PC-3 (cell line): ENCODE results near the gene SOSTDC1. TPM values are rescaled to one million over a fixed set of nuclear protein-coding genes. Genes with fewer than 3 reads are reported as not detected.

Experiments used
- ATAC-seq: fragments of 200-7000 bp; cut with Tn5 transposase; 2 replicates; pipeline ENCODE4 v1.9.1; 2020; ENCODE audit warnings: mild to moderate bottlenecking, moderate library complexity
- BruUV-seq: library from RNA; stranded (reverse); fragments of 400-500 nt; replicated peaks from 2 replicates; lab custom pipeline; 2021; lab: Mats Ljungman, UMichigan
- CTCF ChIA-PET: fragments of 300-600 bp; sonication (Branson Sonifier 250); formaldehyde crosslinking; loops from one replicate; lab custom pipeline; 2022; ENCODE audit warnings: antibody characterized with exemption; lab: Charles Lee
- POLR2A ChIA-PET: fragments of 300-600 bp; sonication (Branson Sonifier 250); formaldehyde crosslinking; loops from one replicate; lab custom pipeline; 2022; ENCODE audit warnings: antibody characterized with exemption; ENCODE audit not compliant: unreplicated experiment; lab: Charles Lee
- DNase-seq: peaks from one replicate; pipeline ENCODE4 v3.0.0-alpha.2; 2015
- H2AFZ ChIP-seq: fragments of 300-600 bp; sonication (generic); 2 replicates; pipeline ENCODE4 v1.6.0; 2016; ENCODE audit warnings: antibody characterized with exemption, low read length
- H3F3A ChIP-seq: fragments of 300-600 bp; sonication (generic); one replicate; pipeline ENCODE4 v1.6.0; 2017; ENCODE audit warnings: antibody characterized with exemption, low read length, control low read depth, mild to moderate bottlenecking; ENCODE audit not compliant: unreplicated experiment
- H3K27ac ChIP-seq: fragments of 300-600 bp; sonication (generic); 2 replicates; pipeline ENCODE4 v1.5.1; 2016; ENCODE audit warnings: mild to moderate bottlenecking, low read length
- H3K27me3 ChIP-seq: fragments of 300-600 bp; sonication (generic); 2 replicates; pipeline ENCODE4 v1.6.1; 2016; ENCODE audit warnings: low read length, mixed read lengths
- H3K36me3 ChIP-seq: fragments of 300-600 bp; sonication (generic); 2 replicates; pipeline ENCODE4 v1.6.1; 2016; ENCODE audit warnings: low read depth, mixed run types, low read length, mixed read lengths
- H3K4me1 ChIP-seq: fragments of 300-600 bp; sonication (generic); 2 replicates; pipeline ENCODE4 v1.5.1; 2016; ENCODE audit warnings: low read length; ENCODE audit not compliant: insufficient read depth
- H3K4me2 ChIP-seq: fragments of 300-600 bp; sonication (generic); 2 replicates; pipeline ENCODE4 v1.6.0; 2016; ENCODE audit warnings: low read length
- H3K4me3 ChIP-seq: fragments of 300-600 bp; sonication (generic); 2 replicates; pipeline ENCODE4 v1.5.1; 2016; ENCODE audit warnings: mild to moderate bottlenecking, low read length, mixed read lengths
- H3K79me2 ChIP-seq: fragments of 300-600 bp; sonication (generic); 2 replicates; pipeline ENCODE4 v1.6.1; 2017; ENCODE audit warnings: low read length, mixed read lengths
- H3K9ac ChIP-seq: fragments of 300-600 bp; sonication (generic); 2 replicates; pipeline ENCODE4 v1.6.0; 2016; ENCODE audit warnings: mild to moderate bottlenecking, low read length
- H3K9me2 ChIP-seq: fragments of 300-600 bp; sonication (generic); replicated peaks from 2 replicates; pipeline ENCODE4 v1.6.1; 2016; ENCODE audit warnings: mixed run types, low read length, mixed read lengths
- H3K9me3 ChIP-seq: fragments of 300-600 bp; sonication (generic); 2 replicates; pipeline ENCODE4 v1.6.1; 2016; ENCODE audit warnings: low read length, mixed read lengths
- H4K20me1 ChIP-seq: fragments of 300-600 bp; sonication (generic); 2 replicates; pipeline ENCODE4 v1.6.1; 2016; ENCODE audit warnings: low read length, mixed read lengths
- EZH2 ChIP-seq: fragments of 300-600 bp; sonication (generic); IDR thresholded peaks from one replicate; pipeline ENCODE4 v1.6.1; 2017; ENCODE audit warnings: antibody characterized with exemption, mild to moderate bottlenecking, low read length; ENCODE audit not compliant: unreplicated experiment
- EZH2phosphoT487 ChIP-seq: fragments of 300-600 bp; sonication (generic); IDR thresholded peaks from 2 replicates; pipeline ENCODE4 v1.6.1; 2018; ENCODE audit warnings: mild to moderate bottlenecking, antibody characterized with exemption, low read length, borderline replicate concordance
- intact Hi-C: fragments of 100-400 bp; cut with micrococcal nuclease; formaldehyde crosslinking; loops from 2 replicates; pipeline ENCODE4 v1.9.0; 2023
- total RNA-seq: library from RNA; depleted of rRNA; stranded (reverse); fragments of >200 nt; gene quantifications from 2 replicates; pipeline ENCODE4 v1.2.3, GENCODE V29; 2014
- TF ChIP-seq, protein P1 (sequence below): fragments of 300-600 bp; sonication (generic); conservative IDR thresholded peaks from 2 replicates; pipeline ENCODE4 v1.5.1; 2017; ENCODE audit warnings: antibody characterized with exemption, low read depth, mild to moderate bottlenecking, low read length

SOSTDC1 gene
- total RNA-seq, 1 experiment from 2014 or later: 0.22 TPM

DNA sequence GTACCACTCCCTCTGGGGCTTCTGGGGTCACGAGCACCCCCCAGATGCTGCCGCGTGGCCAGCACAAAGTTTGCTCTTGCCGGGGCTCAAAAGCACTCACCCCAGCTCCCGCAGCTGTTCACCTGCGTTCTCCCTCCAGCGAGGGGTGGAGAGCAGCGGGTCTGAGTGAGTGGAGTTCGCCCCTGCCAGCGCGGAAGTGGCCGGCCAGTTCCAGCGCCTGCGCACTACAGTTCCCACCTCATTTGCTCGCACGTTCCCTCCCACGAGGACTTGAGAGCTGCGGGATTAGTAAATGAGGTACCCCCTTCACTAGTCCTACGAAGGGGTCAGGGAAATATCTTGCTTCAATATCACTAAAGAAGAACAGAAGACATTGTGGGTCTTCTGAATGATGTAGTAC is 36.8 kb upstream of the SOSTDC1 start:
- BruUV-seq: no TSS peak
- Histone ChIP-seq H3K9me3 (no peaks in the 10 kb centered on the region), H3F3A (no peaks in the 10 kb centered on the region), H3K4me1 (no peaks in the 10 kb centered on the region), H3K9me2 (no peaks in the 10 kb centered on the region), H2AFZ (no peak overlapping the region), H4K20me1 (no peaks in the 10 kb centered on the region), H3K4me3 (no peak overlapping the region), H3K4me2 (no peak overlapping the region), H3K36me3 (no peaks in the 10 kb centered on the region), H3K27me3 (no peaks in the 10 kb centered on the region), H3K27ac (no peak overlapping the region), H3K79me2 (no peaks in the 10 kb centered on the region), H3K9ac (no peak overlapping the region)
- ATAC-seq (no peak), DNase-seq (no peak)
- no peak for TF ChIP-seq EZH2
- ChIA-PET POLR2A (interaction anchor here (0.5 kb wide), 1 partner anchor 68 kb away, joined by 4 read pairs; no protein-coding TSS in a partner anchor), CTCF (interaction anchor here (0.5 kb wide), 1 partner anchor 70 kb away, joined by 4 read pairs; no protein-coding TSS in a partner anchor)
- intact Hi-C loops: no loop called here

DNA sequence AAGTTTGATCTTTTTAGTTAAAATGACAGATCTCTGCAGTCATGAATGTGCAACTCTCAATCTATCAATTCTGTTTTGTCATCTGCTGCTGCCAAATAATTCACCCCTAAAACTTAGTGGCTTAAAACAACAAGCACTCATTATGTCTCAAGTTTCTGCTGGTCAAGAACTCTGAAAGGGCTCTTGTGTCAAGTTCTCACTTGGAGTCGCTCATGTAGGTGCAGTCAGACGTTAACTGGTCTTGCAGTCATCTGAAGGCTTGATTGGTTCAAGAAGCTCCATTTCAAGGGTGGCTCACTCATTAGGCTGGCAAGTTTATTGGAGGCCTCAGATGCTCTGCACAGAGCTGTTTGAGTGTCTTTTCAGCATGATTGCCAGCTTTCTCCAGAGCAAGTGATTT is 32.6 kb upstream of the SOSTDC1 start:
- POLR2A ChIA-PET: no interaction called here
- Histone ChIP-seq H3K4me1 (peaks cover 13% of the 10 kb centered on the region), H3K9ac (no peak overlapping the region), H3K27me3 (no peaks in the 10 kb centered on the region), H4K20me1 (no peaks in the 10 kb centered on the region), H3K27ac (no peak overlapping the region), H3K9me2 (no peaks in the 10 kb centered on the region), H3K36me3 (no peaks in the 10 kb centered on the region), H2AFZ (no peak overlapping the region), H3F3A (no peaks in the 10 kb centered on the region), H3K4me3 (no peak overlapping the region), H3K4me2 (no peak overlapping the region), H3K79me2 (no peaks in the 10 kb centered on the region), H3K9me3 (no peaks in the 10 kb centered on the region)
- ATAC-seq: no peak
- DNase-seq: no peak
- no TSS peak for BruUV-seq
- TF ChIP-seq EZH2phosphoT487 (no peak), EZH2 (no peak)
- TF ChIP-seq, protein P1, sequence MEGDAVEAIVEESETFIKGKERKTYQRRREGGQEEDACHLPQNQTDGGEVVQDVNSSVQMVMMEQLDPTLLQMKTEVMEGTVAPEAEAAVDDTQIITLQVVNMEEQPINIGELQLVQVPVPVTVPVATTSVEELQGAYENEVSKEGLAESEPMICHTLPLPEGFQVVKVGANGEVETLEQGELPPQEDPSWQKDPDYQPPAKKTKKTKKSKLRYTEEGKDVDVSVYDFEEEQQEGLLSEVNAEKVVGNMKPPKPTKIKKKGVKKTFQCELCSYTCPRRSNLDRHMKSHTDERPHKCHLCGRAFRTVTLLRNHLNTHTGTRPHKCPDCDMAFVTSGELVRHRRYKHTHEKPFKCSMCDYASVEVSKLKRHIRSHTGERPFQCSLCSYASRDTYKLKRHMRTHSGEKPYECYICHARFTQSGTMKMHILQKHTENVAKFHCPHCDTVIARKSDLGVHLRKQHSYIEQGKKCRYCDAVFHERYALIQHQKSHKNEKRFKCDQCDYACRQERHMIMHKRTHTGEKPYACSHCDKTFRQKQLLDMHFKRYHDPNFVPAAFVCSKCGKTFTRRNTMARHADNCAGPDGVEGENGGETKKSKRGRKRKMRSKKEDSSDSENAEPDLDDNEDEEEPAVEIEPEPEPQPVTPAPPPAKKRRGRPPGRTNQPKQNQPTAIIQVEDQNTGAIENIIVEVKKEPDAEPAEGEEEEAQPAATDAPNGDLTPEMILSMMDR: no peak
- intact Hi-C loops: loop anchor here (10.0 kb wide), 1 partner anchor 143 kb away; no protein-coding TSS in a partner anchor
- CTCF ChIA-PET: no interaction called here

DNA sequence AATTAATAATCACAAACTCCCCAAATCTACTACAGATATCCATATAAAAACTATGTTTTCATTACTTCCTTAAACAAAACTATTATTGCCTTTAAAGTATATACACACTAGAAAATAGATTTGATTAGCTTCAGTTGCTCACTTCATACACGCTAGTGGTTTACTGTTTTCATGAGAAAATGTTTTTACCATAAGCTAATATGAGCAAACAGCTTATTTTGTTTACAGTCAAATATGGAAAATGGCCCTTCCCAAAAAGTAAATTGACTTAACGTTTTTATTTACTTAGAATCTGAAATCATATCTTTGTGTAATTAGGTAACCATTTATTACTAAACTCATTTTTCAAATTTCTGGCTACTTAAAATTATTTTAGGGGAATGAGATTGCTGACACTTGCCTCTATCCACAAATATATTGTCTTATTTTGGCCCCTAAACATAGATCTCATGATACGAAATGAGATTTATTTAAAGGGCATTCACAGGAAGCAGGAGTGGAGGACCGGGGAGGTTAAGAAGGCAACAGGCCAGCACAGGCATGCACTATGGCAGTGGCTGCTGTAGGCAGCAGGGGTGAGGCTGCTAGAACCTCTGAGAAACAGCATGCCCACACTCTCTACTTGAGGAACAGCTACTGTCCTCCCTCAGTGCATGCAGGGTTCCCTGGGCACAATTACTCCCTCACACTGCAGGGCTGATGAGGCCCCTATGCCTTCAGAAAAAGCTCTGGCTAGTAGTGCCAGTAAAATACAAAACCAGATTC is 29.6 kb upstream of the SOSTDC1 start:
- H3K9ac ChIP-seq: no peak overlapping the region; the same call in 1 of the 2 replicates
- peaks cover 21% of the 10 kb centered on the region for H3K4me1 ChIP-seq
- TF ChIP-seq EZH2 (no peak), EZH2phosphoT487 (no peak)
- TF ChIP-seq, protein P1: no peak
- CTCF ChIA-PET: interaction anchor here (0.6 to 0.8 kb wide), 2 partner anchors 70 to 176 kb away, joined by 3 to 5 read pairs; no protein-coding TSS in a partner anchor
- no peak overlapping the region for H2AFZ ChIP-seq
- H3K9me2 ChIP-seq: no peaks in the 10 kb centered on the region
- no peaks in the 10 kb centered on the region for H3K27me3 ChIP-seq
- no peaks in the 10 kb centered on the region for H3K9me3 ChIP-seq
- H3K79me2 ChIP-seq: no peaks in the 10 kb centered on the region
- H3K4me3 ChIP-seq: no peak overlapping the region
- intact Hi-C loops: loop anchor here (2.0 to 10.0 kb wide), 3 partner anchors 56 to 140 kb away; no protein-coding TSS in a partner anchor
- BruUV-seq: no TSS peak
- peak; percentile 34 for DNase-seq
- H4K20me1 ChIP-seq: no peaks in the 10 kb centered on the region
- peak overlapping the region; percentile 32 for H3K4me2 ChIP-seq
- H3K27ac ChIP-seq: peak overlapping the region; percentile 24
- H3K36me3 ChIP-seq: no peaks in the 10 kb centered on the region
- H3F3A ChIP-seq: no peaks in the 10 kb centered on the region
- ATAC-seq: peak; percentile 78
- POLR2A ChIA-PET: interaction anchor here (0.5 to 0.7 kb wide), 3 partner anchors 30 to 564 kb away, joined by 3 to 5 read pairs (median 3); no protein-coding TSS in a partner anchor
